ENCODE measurements around the gene ABHD4.
A peak's percentile ranks its signal among the peaks of the same experiment; 100 is the strongest.

ABHD4 gene, protein sequence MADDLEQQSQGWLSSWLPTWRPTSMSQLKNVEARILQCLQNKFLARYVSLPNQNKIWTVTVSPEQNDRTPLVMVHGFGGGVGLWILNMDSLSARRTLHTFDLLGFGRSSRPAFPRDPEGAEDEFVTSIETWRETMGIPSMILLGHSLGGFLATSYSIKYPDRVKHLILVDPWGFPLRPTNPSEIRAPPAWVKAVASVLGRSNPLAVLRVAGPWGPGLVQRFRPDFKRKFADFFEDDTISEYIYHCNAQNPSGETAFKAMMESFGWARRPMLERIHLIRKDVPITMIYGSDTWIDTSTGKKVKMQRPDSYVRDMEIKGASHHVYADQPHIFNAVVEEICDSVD

DNA sequence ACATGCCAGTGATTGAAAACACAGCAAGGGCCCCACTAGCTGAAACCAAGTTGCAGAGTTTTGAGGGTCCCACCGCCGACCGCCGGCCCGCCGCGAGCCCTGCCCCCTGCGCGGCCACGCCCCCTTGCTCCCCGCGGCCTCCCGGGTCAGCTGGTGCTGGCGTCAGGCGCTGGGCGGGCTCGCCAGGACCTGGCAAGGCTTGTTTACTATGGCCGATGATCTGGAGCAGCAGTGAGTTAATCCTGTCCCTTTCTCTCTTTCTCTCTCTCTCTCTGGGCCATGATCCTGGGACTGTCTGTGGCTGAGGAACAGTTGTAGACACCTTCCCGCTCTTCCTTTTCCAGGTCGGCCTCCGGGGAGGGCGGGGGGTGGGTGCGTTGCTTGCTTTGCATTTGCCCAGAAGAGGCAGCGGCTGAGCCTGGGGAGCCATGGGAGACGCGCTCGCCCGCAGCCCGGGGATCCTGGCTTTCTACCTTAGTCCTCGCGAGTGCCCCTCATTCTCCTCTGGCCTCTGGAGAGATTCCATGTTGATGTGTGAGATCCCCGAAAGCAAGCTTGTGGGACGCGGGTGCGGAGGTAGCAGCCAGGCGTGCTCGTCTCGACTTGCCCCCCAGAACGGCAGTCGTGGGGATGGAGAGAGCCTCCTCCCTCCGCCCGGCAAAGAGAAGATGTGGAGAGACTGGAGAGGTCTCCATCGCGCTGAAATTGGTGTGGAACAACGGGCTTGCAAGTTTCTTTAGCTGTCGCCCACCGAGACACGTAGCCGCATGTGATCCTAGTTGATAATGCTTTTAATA lies at the start of gene ABHD4:
ABHD4 (plus strand) TSS at position 202 of the 797 bp plus-strand sequence; CDS start at position 209, 7 bp downstream.
- H3K4me3 ChIP-seq (ENCODE audit: low read length): peak within 1 kb of the TSS; percentile 78
- peak; percentile 70 for DNase-seq (ENCODE audit: low read depth)
- TF ChIP-seq, protein P1, sequence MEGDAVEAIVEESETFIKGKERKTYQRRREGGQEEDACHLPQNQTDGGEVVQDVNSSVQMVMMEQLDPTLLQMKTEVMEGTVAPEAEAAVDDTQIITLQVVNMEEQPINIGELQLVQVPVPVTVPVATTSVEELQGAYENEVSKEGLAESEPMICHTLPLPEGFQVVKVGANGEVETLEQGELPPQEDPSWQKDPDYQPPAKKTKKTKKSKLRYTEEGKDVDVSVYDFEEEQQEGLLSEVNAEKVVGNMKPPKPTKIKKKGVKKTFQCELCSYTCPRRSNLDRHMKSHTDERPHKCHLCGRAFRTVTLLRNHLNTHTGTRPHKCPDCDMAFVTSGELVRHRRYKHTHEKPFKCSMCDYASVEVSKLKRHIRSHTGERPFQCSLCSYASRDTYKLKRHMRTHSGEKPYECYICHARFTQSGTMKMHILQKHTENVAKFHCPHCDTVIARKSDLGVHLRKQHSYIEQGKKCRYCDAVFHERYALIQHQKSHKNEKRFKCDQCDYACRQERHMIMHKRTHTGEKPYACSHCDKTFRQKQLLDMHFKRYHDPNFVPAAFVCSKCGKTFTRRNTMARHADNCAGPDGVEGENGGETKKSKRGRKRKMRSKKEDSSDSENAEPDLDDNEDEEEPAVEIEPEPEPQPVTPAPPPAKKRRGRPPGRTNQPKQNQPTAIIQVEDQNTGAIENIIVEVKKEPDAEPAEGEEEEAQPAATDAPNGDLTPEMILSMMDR (IDR thresholded peaks at IDR 0.05; ENCODE audit: insufficient read depth, low read depth, low read length, missing control alignments): no peak

DNA sequence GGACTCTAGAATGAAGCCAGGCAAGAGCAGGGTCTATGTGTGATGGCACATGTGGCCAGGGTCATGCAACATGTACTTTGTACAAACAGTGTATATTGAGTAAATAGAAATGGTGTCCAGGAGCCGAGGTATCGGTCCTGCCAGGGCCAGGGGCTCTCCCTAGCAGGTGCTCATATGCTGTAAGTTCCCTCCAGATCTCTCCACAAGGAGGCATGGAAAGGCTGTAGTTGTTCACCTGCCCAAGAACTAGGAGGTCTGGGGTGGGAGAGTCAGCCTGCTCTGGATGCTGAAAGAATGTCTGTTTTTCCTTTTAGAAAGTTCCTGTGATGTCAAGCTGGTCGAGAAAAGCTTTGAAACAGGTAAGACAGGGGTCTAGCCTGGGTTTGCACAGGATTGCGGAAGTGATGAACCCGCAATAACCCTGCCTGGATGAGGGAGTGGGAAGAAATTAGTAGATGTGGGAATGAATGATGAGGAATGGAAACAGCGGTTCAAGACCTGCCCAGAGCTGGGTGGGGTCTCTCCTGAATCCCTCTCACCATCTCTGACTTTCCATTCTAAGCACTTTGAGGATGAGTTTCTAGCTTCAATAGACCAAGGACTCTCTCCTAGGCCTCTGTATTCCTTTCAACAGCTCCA lies 48.7 kb upstream of the ABHD4 start:
- H3K4me3 ChIP-seq (ENCODE audit: low read length): no peak overlapping the region
- TF ChIP-seq, protein P1 (IDR thresholded peaks at IDR 0.05; ENCODE audit: insufficient read depth, low read depth, low read length, missing control alignments): no peak
- no peak for DNase-seq (ENCODE audit: low read depth)

DNA sequence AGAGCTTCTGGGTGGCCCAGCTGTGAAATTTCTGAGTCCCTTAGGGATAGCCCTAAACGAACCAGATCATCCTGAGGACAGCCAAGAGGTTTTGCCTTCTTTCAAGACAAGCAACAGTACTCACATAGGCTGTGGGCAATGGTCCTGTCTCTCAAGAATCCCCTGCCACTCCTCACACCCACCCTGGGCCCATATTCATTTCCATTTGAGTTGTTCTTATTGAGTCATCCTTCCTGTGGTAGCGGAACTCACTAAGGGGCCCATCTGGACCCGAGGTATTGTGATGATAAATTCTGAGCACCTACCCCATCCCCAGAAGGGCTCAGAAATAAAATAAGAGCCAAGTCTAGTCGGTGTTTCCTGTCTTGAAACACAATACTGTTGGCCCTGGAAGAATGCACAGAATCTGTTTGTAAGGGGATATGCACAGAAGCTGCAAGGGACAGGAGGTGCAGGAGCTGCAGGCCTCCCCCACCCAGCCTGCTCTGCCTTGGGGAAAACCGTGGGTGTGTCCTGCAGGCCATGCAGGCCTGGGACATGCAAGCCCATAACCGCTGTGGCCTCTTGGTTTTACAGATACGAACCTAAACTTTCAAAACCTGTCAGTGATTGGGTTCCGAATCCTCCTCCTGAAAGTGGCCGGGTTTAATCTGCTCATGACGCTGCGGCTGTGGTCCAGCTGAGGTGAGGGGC lies 48.0 kb upstream of the ABHD4 start:
- H3K4me3 ChIP-seq (ENCODE audit: low read length): no peak overlapping the region
- TF ChIP-seq, protein P1 (IDR thresholded peaks at IDR 0.05; ENCODE audit: insufficient read depth, low read depth, low read length, missing control alignments): no peak
- no peak for DNase-seq (ENCODE audit: low read depth)

DNA sequence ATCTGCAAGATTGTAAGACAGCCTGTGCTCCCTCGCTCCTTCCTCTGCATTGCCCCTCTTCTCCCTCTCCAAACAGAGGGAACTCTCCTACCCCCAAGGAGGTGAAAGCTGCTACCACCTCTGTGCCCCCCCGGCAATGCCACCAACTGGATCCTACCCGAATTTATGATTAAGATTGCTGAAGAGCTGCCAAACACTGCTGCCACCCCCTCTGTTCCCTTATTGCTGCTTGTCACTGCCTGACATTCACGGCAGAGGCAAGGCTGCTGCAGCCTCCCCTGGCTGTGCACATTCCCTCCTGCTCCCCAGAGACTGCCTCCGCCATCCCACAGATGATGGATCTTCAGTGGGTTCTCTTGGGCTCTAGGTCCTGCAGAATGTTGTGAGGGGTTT lies 46.5 kb upstream of the ABHD4 start:
- no peak overlapping the region for H3K4me3 ChIP-seq (ENCODE audit: low read length)
- DNase-seq (ENCODE audit: low read depth): no peak

DNA sequence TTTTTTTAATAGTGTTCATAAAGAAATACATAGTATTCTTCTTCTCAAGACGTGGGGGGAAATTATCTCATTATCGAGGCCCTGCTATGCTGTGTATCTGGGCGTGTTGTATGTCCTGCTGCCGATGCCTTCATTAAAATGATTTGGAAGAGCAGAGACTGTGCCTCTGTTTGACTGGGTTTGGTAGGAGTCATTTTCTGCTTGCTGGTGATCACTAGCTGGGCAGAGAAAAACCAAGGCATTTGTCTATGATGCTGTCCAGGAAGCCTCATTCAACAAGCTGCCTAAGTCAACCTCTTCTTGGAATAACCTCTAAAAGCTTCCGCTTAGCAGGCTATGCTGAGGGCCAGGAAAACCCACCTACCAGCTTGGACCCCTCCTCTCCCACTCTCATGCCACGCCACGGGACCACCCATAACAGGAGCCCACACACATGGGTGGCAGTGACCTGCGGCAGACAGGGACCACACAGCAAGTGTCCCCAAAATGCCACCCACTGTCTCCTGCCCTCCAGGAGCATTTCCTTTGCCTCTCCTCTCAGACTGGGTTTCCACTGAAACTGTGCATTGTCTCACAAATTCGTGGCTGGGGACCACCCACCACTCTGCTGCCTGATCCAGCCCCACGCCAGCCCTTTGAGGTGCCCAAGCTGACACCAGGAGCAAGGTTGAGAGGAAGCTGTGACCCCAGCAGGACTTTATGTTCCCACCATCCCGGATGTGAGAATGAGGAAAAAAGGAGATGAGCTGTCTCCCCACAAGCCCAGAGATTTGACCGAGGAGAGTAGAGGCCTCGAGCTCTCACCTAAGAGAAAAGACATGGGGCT lies 45.9 kb upstream of the ABHD4 start:
- H3K4me3 ChIP-seq (ENCODE audit: low read length): no peak overlapping the region
- TF ChIP-seq, protein P1 (IDR thresholded peaks at IDR 0.05; ENCODE audit: insufficient read depth, low read depth, low read length, missing control alignments): no peak
- no peak for DNase-seq (ENCODE audit: low read depth)

More for the DNA sequence above, 46.5 kb upstream of the ABHD4 start:
- TF ChIP-seq, protein P1 (IDR thresholded peaks at IDR 0.05; ENCODE audit: insufficient read depth, low read depth, low read length, missing control alignments): no peak

DNA sequence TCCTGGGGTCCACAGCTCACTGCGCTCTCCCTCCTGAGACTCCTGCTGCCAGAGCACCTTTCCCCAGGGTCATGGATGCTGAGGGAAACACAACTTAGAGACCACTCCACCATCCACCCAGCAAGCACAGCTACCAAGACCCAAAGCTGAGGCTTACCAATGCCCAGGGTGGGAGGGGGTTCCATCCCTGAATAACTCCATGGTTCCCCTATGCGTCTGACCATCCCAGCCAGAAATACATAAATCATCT lies 45.3 kb upstream of the ABHD4 start:
- no peak for DNase-seq (ENCODE audit: low read depth)
- H3K4me3 ChIP-seq (ENCODE audit: low read length): no peak overlapping the region
- TF ChIP-seq, protein P1 (IDR thresholded peaks at IDR 0.05; ENCODE audit: insufficient read depth, low read depth, low read length, missing control alignments): no peak
